Measurements from ENCODE around the gene PLCL2. TPM values are rescaled to one million over a fixed set of nuclear protein-coding genes. Genes with fewer than 3 reads are reported as not detected.

Gene PLCL2
- total RNA-seq, 1 donor from 2014 or later = 15.2 TPM

- intact Hi-C loops (cut with micrococcal nuclease) = loop anchor here (10.0 kb wide), 1 partner anchor 707 kb away; the partner anchor contains the start of gene TBC1D5
- no peak for DNase-seq
- Mint-ChIP-seq H3K9me3 (no peaks in the 10 kb centered on the region), H3K4me1 (peaks cover 33% of the 10 kb centered on the region), H3K36me3 (ENCODE audit: low read depth) (peaks cover 20% of the 10 kb centered on the region), H3K4me3 (no peak overlapping the region), H3K27ac (no peak overlapping the region), H3K27me3 (no peaks in the 10 kb centered on the region)
These were observed 153.4 kb downstream of the PLCL2 start for GRCh38 chr3:17038141-17038540.

- H3K9me3 Mint-ChIP-seq = no peaks in the 10 kb centered on the region
- intact Hi-C loops (cut with micrococcal nuclease) = loop anchor here (10.0 kb wide), 1 partner anchor 706 kb away; the partner anchor contains the start of gene TBC1D5
- H3K4me3 Mint-ChIP-seq = no peak overlapping the region
- DNase-seq = peak; percentile 53
- H3K36me3 Mint-ChIP-seq (ENCODE audit: low read depth) = peaks cover 24% of the 10 kb centered on the region
- no peak overlapping the region for H3K27ac Mint-ChIP-seq
- peaks cover 29% of the 10 kb centered on the region for H3K4me1 Mint-ChIP-seq
- H3K27me3 Mint-ChIP-seq = no peaks in the 10 kb centered on the region
These were observed 154.3 kb downstream of the PLCL2 start for GRCh38 chr3:17038900-17039553.

- peak; percentile 45 for DNase-seq
- intact Hi-C loops (cut with micrococcal nuclease) = loop anchor here (10.0 kb wide), 1 partner anchor 705 kb away; the partner anchor contains the start of gene TBC1D5
- Mint-ChIP-seq H3K27ac (peak overlapping the region; percentile 38), H3K27me3 (no peaks in the 10 kb centered on the region), H3K4me3 (no peak overlapping the region), H3K36me3 (ENCODE audit: low read depth) (peaks cover 26% of the 10 kb centered on the region), H3K9me3 (no peaks in the 10 kb centered on the region), H3K4me1 (peaks cover 30% of the 10 kb centered on the region)
These were observed 154.8 kb downstream of the PLCL2 start for GRCh38 chr3:17039594-17039993.

- H3K9me3 Mint-ChIP-seq = no peaks in the 10 kb centered on the region
- H3K4me1 Mint-ChIP-seq = peaks cover 32% of the 10 kb centered on the region
- no peak for DNase-seq
- H3K27ac Mint-ChIP-seq = no peak overlapping the region
- H3K27me3 Mint-ChIP-seq = no peaks in the 10 kb centered on the region
- no peak overlapping the region for H3K4me3 Mint-ChIP-seq
- H3K36me3 Mint-ChIP-seq (ENCODE audit: low read depth) = peaks cover 26% of the 10 kb centered on the region
- intact Hi-C loops (cut with micrococcal nuclease) = no loop called here
These were observed 155.7 kb downstream of the PLCL2 start for GRCh38 chr3:17040322-17040989.

- Mint-ChIP-seq H3K4me3 (no peak overlapping the region), H3K4me1 (peaks cover 37% of the 10 kb centered on the region), H3K27ac (no peak overlapping the region), H3K36me3 (ENCODE audit: low read depth) (peaks cover 29% of the 10 kb centered on the region), H3K9me3 (no peaks in the 10 kb centered on the region), H3K27me3 (no peaks in the 10 kb centered on the region)
- DNase-seq = no peak
- intact Hi-C loops (cut with micrococcal nuclease) = no loop called here
These were observed 156.2 kb downstream of the PLCL2 start for GRCh38 chr3:17040990-17041377.

GRCh38 chr3:17044855-17045254, 160.1 kb downstream of the PLCL2 start:
- Mint-ChIP-seq H3K27me3 (no peaks in the 10 kb centered on the region), H3K27ac (peak overlapping the region; percentile 48), H3K4me1 (peaks cover 39% of the 10 kb centered on the region), H3K36me3 (ENCODE audit: low read depth) (peaks cover 52% of the 10 kb centered on the region), H3K9me3 (peaks cover 7% of the 10 kb centered on the region), H3K4me3 (peak overlapping the region; percentile 15)
- DNase-seq = no peak
- intact Hi-C loops (cut with micrococcal nuclease) = loop anchor here (1.0 to 5.0 kb wide), 6 partner anchors 12 to 223 kb away; no protein-coding TSS in a partner anchor

GRCh38 chr3:17045705-17046104, 160.9 kb downstream of the PLCL2 start:
- intact Hi-C loops (cut with micrococcal nuclease) = loop anchor here (1.0 to 5.0 kb wide), 6 partner anchors 12 to 223 kb away; no protein-coding TSS in a partner anchor
- no peak overlapping the region for H3K27ac Mint-ChIP-seq
- DNase-seq = no peak
- no peaks in the 10 kb centered on the region for H3K27me3 Mint-ChIP-seq
- H3K36me3 Mint-ChIP-seq (ENCODE audit: low read depth) = peaks cover 59% of the 10 kb centered on the region
- H3K9me3 Mint-ChIP-seq = peaks cover 15% of the 10 kb centered on the region
- no peak overlapping the region for H3K4me3 Mint-ChIP-seq
- peaks cover 38% of the 10 kb centered on the region for H3K4me1 Mint-ChIP-seq

GRCh38 chr3:17046623-17047022, 161.9 kb downstream of the PLCL2 start:
- peaks cover 18% of the 10 kb centered on the region for H3K9me3 Mint-ChIP-seq
- intact Hi-C loops (cut with micrococcal nuclease) = loop anchor here (5.0 kb wide), 2 partner anchors 41 to 224 kb away; no protein-coding TSS in a partner anchor
- H3K36me3 Mint-ChIP-seq (ENCODE audit: low read depth) = peaks cover 61% of the 10 kb centered on the region
- no peak overlapping the region for H3K4me3 Mint-ChIP-seq
- no peak for DNase-seq
- H3K27ac Mint-ChIP-seq = no peak overlapping the region
- H3K27me3 Mint-ChIP-seq = no peaks in the 10 kb centered on the region
- peaks cover 37% of the 10 kb centered on the region for H3K4me1 Mint-ChIP-seq

GRCh38 chr3:17047162-17047561, 162.4 kb downstream of the PLCL2 start:
- H3K4me3 Mint-ChIP-seq = no peak overlapping the region
- H3K27me3 Mint-ChIP-seq = no peaks in the 10 kb centered on the region
- H3K27ac Mint-ChIP-seq = peak overlapping the region; percentile 30
- peaks cover 37% of the 10 kb centered on the region for H3K4me1 Mint-ChIP-seq
- intact Hi-C loops (cut with micrococcal nuclease) = loop anchor here (5.0 kb wide), 2 partner anchors 40 to 225 kb away; no protein-coding TSS in a partner anchor
- H3K9me3 Mint-ChIP-seq = peaks cover 23% of the 10 kb centered on the region
- H3K36me3 Mint-ChIP-seq (ENCODE audit: low read depth) = peaks cover 66% of the 10 kb centered on the region
- DNase-seq = no peak

GRCh38 chr3:17047894-17048293, 163.1 kb downstream of the PLCL2 start:
- Mint-ChIP-seq H3K36me3 (ENCODE audit: low read depth) (peaks cover 67% of the 10 kb centered on the region), H3K4me1 (peaks cover 37% of the 10 kb centered on the region), H3K4me3 (no peak overlapping the region), H3K9me3 (peaks cover 24% of the 10 kb centered on the region), H3K27ac (no peak overlapping the region), H3K27me3 (no peaks in the 10 kb centered on the region)
- intact Hi-C loops (cut with micrococcal nuclease) = loop anchor here (5.0 kb wide), 2 partner anchors 39 to 226 kb away; no protein-coding TSS in a partner anchor
- no peak for DNase-seq

GRCh38 chr3:17050071-17050470, 165.3 kb downstream of the PLCL2 start:
- no peak for DNase-seq
- no peaks in the 10 kb centered on the region for H3K27me3 Mint-ChIP-seq
- intact Hi-C loops (cut with micrococcal nuclease) = no loop called here
- no peak overlapping the region for H3K4me3 Mint-ChIP-seq
- H3K36me3 Mint-ChIP-seq (ENCODE audit: low read depth) = peaks cover 78% of the 10 kb centered on the region
- peaks cover 38% of the 10 kb centered on the region for H3K4me1 Mint-ChIP-seq
- peaks cover 31% of the 10 kb centered on the region for H3K9me3 Mint-ChIP-seq
- H3K27ac Mint-ChIP-seq = no peak overlapping the region

- peaks cover 77% of the 10 kb centered on the region for H3K36me3 Mint-ChIP-seq (ENCODE audit: low read depth)
- intact Hi-C loops (cut with micrococcal nuclease) = no loop called here
- peaks cover 37% of the 10 kb centered on the region for H3K4me1 Mint-ChIP-seq
- no peaks in the 10 kb centered on the region for H3K27me3 Mint-ChIP-seq
- H3K9me3 Mint-ChIP-seq = peaks cover 31% of the 10 kb centered on the region
- no peak overlapping the region for H3K27ac Mint-ChIP-seq
- no peak for DNase-seq
- no peak overlapping the region for H3K4me3 Mint-ChIP-seq
These were observed 165.8 kb downstream of the PLCL2 start for GRCh38 chr3:17050506-17050905.

GRCh38 chr3:17052363-17052762, 167.6 kb downstream of the PLCL2 start:
- H3K27ac Mint-ChIP-seq = no peak overlapping the region
- H3K4me3 Mint-ChIP-seq = no peak overlapping the region
- H3K4me1 Mint-ChIP-seq = peaks cover 23% of the 10 kb centered on the region
- intact Hi-C loops (cut with micrococcal nuclease) = no loop called here
- peaks cover 68% of the 10 kb centered on the region for H3K36me3 Mint-ChIP-seq (ENCODE audit: low read depth)
- peaks cover 28% of the 10 kb centered on the region for H3K9me3 Mint-ChIP-seq
- H3K27me3 Mint-ChIP-seq = no peaks in the 10 kb centered on the region
- no peak for DNase-seq

- peaks cover 69% of the 10 kb centered on the region for H3K36me3 Mint-ChIP-seq (ENCODE audit: low read depth)
- peak overlapping the region; percentile 43 for H3K27ac Mint-ChIP-seq
- intact Hi-C loops (cut with micrococcal nuclease) = no loop called here
- peaks cover 22% of the 10 kb centered on the region for H3K4me1 Mint-ChIP-seq
- no peak for DNase-seq
- no peaks in the 10 kb centered on the region for H3K27me3 Mint-ChIP-seq
- H3K4me3 Mint-ChIP-seq = no peak overlapping the region
- peaks cover 24% of the 10 kb centered on the region for H3K9me3 Mint-ChIP-seq
These were observed 169.7 kb downstream of the PLCL2 start for GRCh38 chr3:17054301-17054981.

All from activated CD4-positive, alpha-beta T cell treated with anti-CD3 and anti-CD28 coated beads, Interleukin-2, amount 10 ng/mL, durations not matched to agents 24 days and 14 days (primary cell).